NB4 (cell line): Measurements from ENCODE around the gene ANKRD45.
A peak's percentile ranks its signal among the peaks of the same experiment; 100 is the strongest.
"Not testable (repeated sequence)": the region's sequence is repeated elsewhere in the genome, so short reads cannot be mapped to it uniquely, and the experiment has no call there.

Experiments
- DNase-seq: peaks from one replicate; pipeline ENCODE4 v3.0.0; 2010; ENCODE audit warnings: low read depth
- H3K4me3 ChIP-seq: one replicate; pipeline ENCODE4 v1.5.1; 2011; ENCODE audit warnings: mild to moderate bottlenecking, low read depth, low read length, moderate library complexity
- CTCF ChIP-seq: IDR thresholded peaks from one replicate; pipeline ENCODE4 v1.5.1; 2012; ENCODE audit warnings: low read depth, low read length
- MAX ChIP-seq: IDR thresholded peaks from 2 replicates; pipeline ENCODE4 v1.6.1; 2011; ENCODE audit warnings: low read depth, low read length
- MYC ChIP-seq: IDR thresholded peaks from 2 replicates; pipeline ENCODE4 v1.6.1; 2011; ENCODE audit warnings: low read depth, low read length
- POLR2A ChIP-seq: IDR thresholded peaks from 2 replicates; pipeline ENCODE4 v1.6.1; 2011; ENCODE audit warnings: mild to moderate bottlenecking; ENCODE audit not compliant: insufficient read length; ENCODE audit errors: extremely low read depth

The ANKRD45 gene

GRCh38 chr1:173628888-173629287 lies 40.8 kb downstream of the ANKRD45 start:
- DNase-seq, result no peak
- TF ChIP-seq MYC (no peak), POLR2A (no peak), CTCF (no peak), MAX (no peak)
- H3K4me3 ChIP-seq, result no peak overlapping the region

- no peak overlapping the region for H3K4me3 ChIP-seq
- DNase-seq, result no peak
- TF ChIP-seq MAX, result no peak
These were observed 42.4 kb downstream of the ANKRD45 start for GRCh38 chr1:173627269-173627668.

GRCh38 chr1:173616859-173617258 lies 52.8 kb downstream of the ANKRD45 start:
- TF ChIP-seq MYC (no peak), MAX (no peak)
- DNase-seq, result no peak
- no peak overlapping the region for H3K4me3 ChIP-seq

GRCh38 chr1:173613086-173613485 lies 56.6 kb downstream of the ANKRD45 start:
- DNase-seq, H3K4me3 ChIP-seq: not testable (repeated sequence)

- no peak overlapping the region for H3K4me3 ChIP-seq
- no peak for DNase-seq
- TF ChIP-seq MYC (no peak), CTCF (no peak), MAX (no peak), POLR2A (no peak)
These were observed 61.0 kb downstream of the ANKRD45 start for GRCh38 chr1:173608503-173609216.

- peak; percentile 45 for DNase-seq
- TF ChIP-seq MAX (no peak), POLR2A (no peak)
- no peak within 1 kb of the TSS for H3K4me3 ChIP-seq
These were observed 66.5 kb downstream of the ANKRD45 start, which contains the start of gene SLC9C2 for GRCh38 chr1:173603056-173603591. Gene SLC9C2, minus strand, starts transcription at chr1:173603072. Its CDS starts 1,296 bp downstream, at chr1:173601776.

GRCh38 chr1:173601588-173601987 lies 68.1 kb downstream of the ANKRD45 start:
- no peak overlapping the region for H3K4me3 ChIP-seq
- TF ChIP-seq CTCF, result no peak
- DNase-seq, result no peak

- DNase-seq, result no peak
- no peak for TF ChIP-seq MYC
- no peak for TF ChIP-seq MAX
- TF ChIP-seq POLR2A, result no peak
- no peak for TF ChIP-seq CTCF
- no peak overlapping the region for H3K4me3 ChIP-seq
These were observed 73.4 kb downstream of the ANKRD45 start for GRCh38 chr1:173596097-173596825.

- not testable (repeated sequence) for H3K4me3 ChIP-seq, DNase-seq
These were observed 78.5 kb downstream of the ANKRD45 start for GRCh38 chr1:173591138-173591537.
